Mammary epithelial cell (primary cell): ENCODE measurements around the gene HOXB2.
"Not testable (repeated sequence)": the region's sequence is repeated elsewhere in the genome, so short reads cannot be mapped to it uniquely, and the experiment has no call there.

Experiments
- CTCF ChIP-seq, 2 donors: IDR thresholded peaks in 1 of 2; conservative IDR thresholded peaks in 1 of 2; 2 replicates each; pipeline ENCODE4 v1.5.1; 2011 to 2012; ENCODE audit warnings: inconsistent platforms in 2 of 2, low read length in 2 of 2, mild to moderate bottlenecking in 2 of 2, control low read depth in 1 of 2, low read depth in 1 of 2; ENCODE audit not compliant: insufficient read depth in 1 of 2; ENCODE audit errors: extremely low read depth in 1 of 2
- EZH2 ChIP-seq: IDR thresholded peaks from 2 replicates; pipeline ENCODE4 v1.6.1; 2012; ENCODE audit warnings: low read length, inconsistent platforms, borderline replicate concordance

- not testable (repeated sequence) for TF ChIP-seq CTCF (conservative IDR thresholded peaks at IDR 0.05 in 1 of 2, IDR thresholded peaks at IDR 0.05 in 1 of 2; ENCODE audit: extremely low read depth in 1 of 2, insufficient read depth in 1 of 2, low read depth in 1 of 2, low read length in 2 of 2); EZH2
These were observed 8.9 kb downstream of the HOXB2 start for GRCh38 chr17:48535793-48536559.
